ENCODE results near the gene SPDYE2.
"Not testable (repeated sequence)": the region's sequence is repeated elsewhere in the genome, so short reads cannot be mapped to it uniquely, and the experiment has no call there.

GRCh38 chr7:102542771-102543170 lies 8.3 kb upstream of the SPDYE2 start:
- TF ChIP-seq YY1 (IDR thresholded peaks at IDR 0.05; ENCODE audit: insufficient read depth, insufficient read length); SUZ12 (IDR thresholded peaks at IDR 0.05; ENCODE audit: extremely low read depth, insufficient read depth, insufficient read length): not testable (repeated sequence)
